SIG-M5 treated with dmso at 0.1 percent for 504 hours (cell line): ENCODE results near the gene FAM110C.
A peak's percentile ranks its signal among the peaks of the same experiment; 100 is the strongest.
"Not testable (repeated sequence)": the region's sequence is repeated elsewhere in the genome, so short reads cannot be mapped to it uniquely, and the experiment has no call there.

ENCODE experiments used
- DNase-seq: peaks from one replicate; lab custom pipeline; 2025; ENCODE audit not compliant: unreplicated experiment; lab: John Stamatoyannopoulos, UW

The FAM110C gene

GRCh38 chr2:46471-47345, at the start of gene FAM110C:
FAM110C (minus strand) TSS chr2:46505; CDS start chr2:46385, 120 bp downstream.
- DNase-seq: peak; percentile 32

GRCh38 chr2:92326-92725, 46.0 kb upstream of the FAM110C start:
- no peak for DNase-seq

GRCh38 chr2:90645-91312, 44.5 kb upstream of the FAM110C start:
- DNase-seq: no peak

GRCh38 chr2:85761-86160, 39.5 kb upstream of the FAM110C start:
- DNase-seq: no peak

GRCh38 chr2:84121-84520, 37.8 kb upstream of the FAM110C start:
- DNase-seq: no peak

GRCh38 chr2:80971-81736, 34.8 kb upstream of the FAM110C start:
- no peak for DNase-seq

GRCh38 chr2:80378-80777, 34.1 kb upstream of the FAM110C start:
- DNase-seq: no peak

GRCh38 chr2:71309-72035, 25.2 kb upstream of the FAM110C start:
- no peak for DNase-seq

GRCh38 chr2:69366-70344, 23.4 kb upstream of the FAM110C start:
- no peak for DNase-seq

GRCh38 chr2:68637-69036, 22.3 kb upstream of the FAM110C start:
- not testable (repeated sequence) for DNase-seq

GRCh38 chr2:66853-67252, 20.5 kb upstream of the FAM110C start:
- DNase-seq: no peak

GRCh38 chr2:65121-65520, 18.8 kb upstream of the FAM110C start:
- DNase-seq: no peak

GRCh38 chr2:55587-56448, 9.5 kb upstream of the FAM110C start:
- DNase-seq: no peak

GRCh38 chr2:51613-52012, 5.3 kb upstream of the FAM110C start:
- DNase-seq: no peak

GRCh38 chr2:47737-48136, 1.4 kb upstream of the FAM110C start:
- DNase-seq: no peak

- no peak for DNase-seq
Measured at GRCh38 chr2:47346-47725, 1.0 kb upstream of the FAM110C start.

- no peak for DNase-seq
Measured at GRCh38 chr2:46131-46470, 204 bp downstream of the FAM110C start.

GRCh38 chr2:45342-46130, 769 bp downstream of the FAM110C start:
- DNase-seq: no peak
